ENCODE results near the gene LAMB3. TPM values are rescaled to one million over a fixed set of nuclear protein-coding genes. Genes with fewer than 3 reads are reported as not detected.

The LAMB3 gene
- total and polyA plus RNA-seq, 3 donors from 2014 or later: 1.6 to 2.0 (median 1.7) TPM

- Histone ChIP-seq H3K4me3 (peak overlapping the region in 1 of 2 donors; percentile 8), H3K27ac (no peak overlapping the region), H3K27me3 (no peaks in the 10 kb centered on the region), H3K4me1 (peaks cover 15% of the 10 kb centered on the region), H3K9me3 (no peaks in the 10 kb centered on the region), H3K36me3 (ENCODE audit: low read depth, missing control alignments) (no peaks in the 10 kb centered on the region)
- no peak for DNase-seq
- WGBS, 2 donors: 27 to 39% methylated on average over 5 of the region's 5 CpGs
- TF ChIP-seq CTCF (IDR thresholded peaks at IDR 0.05): no peak
- no peak for TF ChIP-seq POLR2A (IDR thresholded peaks at IDR 0.05)
- intact Hi-C loops (cut with DNase I; ENCODE audit: low total_unique reads): loop anchor here (10.0 kb wide), 1 partner anchor 160 kb away; no protein-coding TSS in a partner anchor
These were observed 67.0 kb downstream of the LAMB3 start for GRCh38 chr1:209585197-209585596.

- Histone ChIP-seq H3K9me3 (no peaks in the 10 kb centered on the region), H3K27me3 (no peaks in the 10 kb centered on the region), H3K36me3 (ENCODE audit: low read depth, missing control alignments) (no peaks in the 10 kb centered on the region), H3K27ac (no peak overlapping the region), H3K4me1 (peaks cover 15% of the 10 kb centered on the region), H3K4me3 (peak overlapping the region; percentile 3)
- WGBS, 2 donors: 23 to 35% methylated on average over 13 of the region's 13 CpGs
- intact Hi-C loops (cut with DNase I; ENCODE audit: low total_unique reads): loop anchor here (10.0 kb wide), 1 partner anchor 161 kb away; no protein-coding TSS in a partner anchor
- no peak for DNase-seq
- no peak for TF ChIP-seq POLR2A (IDR thresholded peaks at IDR 0.05)
- no peak for TF ChIP-seq CTCF (IDR thresholded peaks at IDR 0.05)
These were observed 68.0 kb downstream of the LAMB3 start for GRCh38 chr1:209584231-209584672.

- Histone ChIP-seq H3K27me3 (no peaks in the 10 kb centered on the region), H3K4me3 (peak within 1 kb of the TSS; percentile 3), H3K27ac (no peak within 1 kb of the TSS), H3K4me1 (peaks cover 10% of the 10 kb centered on the region), H3K9me3 (no peaks in the 10 kb centered on the region), H3K36me3 (ENCODE audit: low read depth, missing control alignments) (no peaks in the 10 kb centered on the region)
- 27 to 28% methylated on average over 6 of the region's 6 CpGs for WGBS, 2 donors
- peak; percentile 32 for DNase-seq
- TF ChIP-seq POLR2A (IDR thresholded peaks at IDR 0.05) (no peak), CTCF (IDR thresholded peaks at IDR 0.05) (no peak)
- intact Hi-C loops (cut with DNase I; ENCODE audit: low total_unique reads): loop anchor here (10.0 kb wide), 1 partner anchor 161 kb away; no protein-coding TSS in a partner anchor
These were observed 68.8 kb downstream of the LAMB3 start, which contains the start of gene CAMK1G for GRCh38 chr1:209583408-209583807. TSS of gene CAMK1G (plus strand) at chr1:209583714. CDS start at chr1:209594984, 11,270 bp downstream.

GRCh38 chr1:209580577-209580976 lies 71.6 kb downstream of the LAMB3 start:
- TF ChIP-seq POLR2A (IDR thresholded peaks at IDR 0.05) (no peak), CTCF (IDR thresholded peaks at IDR 0.05) (no peak)
- intact Hi-C loops (cut with DNase I; ENCODE audit: low total_unique reads): loop anchor here (10.0 kb wide), 1 partner anchor 164 kb away; no protein-coding TSS in a partner anchor
- no peaks in the 10 kb centered on the region for H3K36me3 ChIP-seq (ENCODE audit: low read depth, missing control alignments)
- WGBS, 2 donors: 86 to 91% methylated on average over 2 of the region's 2 CpGs
- H3K27me3 ChIP-seq: no peaks in the 10 kb centered on the region
- no peaks in the 10 kb centered on the region for H3K9me3 ChIP-seq
- H3K4me1 ChIP-seq: peaks cover 6% of the 10 kb centered on the region
- no peak overlapping the region for H3K27ac ChIP-seq
- no peak for DNase-seq
- H3K4me3 ChIP-seq: no peak overlapping the region

GRCh38 chr1:209577346-209577745 lies 74.9 kb downstream of the LAMB3 start:
- Histone ChIP-seq H3K36me3 (ENCODE audit: low read depth, missing control alignments) (no peaks in the 10 kb centered on the region), H3K4me1 (no peaks in the 10 kb centered on the region), H3K27me3 (no peaks in the 10 kb centered on the region), H3K9me3 (no peaks in the 10 kb centered on the region), H3K4me3 (no peak overlapping the region), H3K27ac (no peak overlapping the region)
- TF ChIP-seq CTCF (IDR thresholded peaks at IDR 0.05) (no peak), POLR2A (IDR thresholded peaks at IDR 0.05) (no peak)
- intact Hi-C loops (cut with DNase I; ENCODE audit: low total_unique reads): loop anchor here (5.0 kb wide), 1 partner anchor 115 kb away; no protein-coding TSS in a partner anchor
- 55 to 58% methylated on average over 3 of the region's 3 CpGs for WGBS, 2 donors
- DNase-seq: no peak

Data from testis (tissue), 3 donors.